CD4-positive, CD25-positive, alpha-beta regulatory T cell (primary cell): Measurements from ENCODE around the gene PGF. TPM values are rescaled to one million over a fixed set of nuclear protein-coding genes. Genes with fewer than 3 reads are reported as not detected.

Experiments used
- ATAC-seq, 2 donors: fragments of 150-1000 bp; cut with Tn5 transposase; one replicate each; pipeline ENCODE4 v1.10.0; 2021; ENCODE audit warnings: low read depth in 2 of 2, moderate number of reproducible peaks in 2 of 2, moderate library complexity in 1 of 2
- DNase-seq, 3 donors: peaks; one replicate each; pipeline versions ENCODE4 v3.0.0 to v3.0.0-alpha.2; 2012 to 2022; ENCODE audit warnings: mixed read lengths in 1 of 3
- H3K27ac ChIP-seq: one replicate; pipeline ENCODE4 v1.7.0; 2013; ENCODE audit warnings: mild to moderate bottlenecking, low read length; ENCODE audit not compliant: insufficient read depth, poor library complexity, severe bottlenecking
- H3K27me3 ChIP-seq: one replicate; pipeline ENCODE4 v1.7.0; 2013; ENCODE audit warnings: low read length; ENCODE audit not compliant: control insufficient read depth, insufficient read depth
- H3K36me3 ChIP-seq: one replicate; pipeline ENCODE4 v1.7.0; 2013; ENCODE audit warnings: mild to moderate bottlenecking, low read length, moderate library complexity; ENCODE audit not compliant: control insufficient read depth, insufficient read depth
- H3K4me1 ChIP-seq: 2 replicates; pipeline ENCODE4 v1.7.0; 2013; ENCODE audit warnings: mild to moderate bottlenecking, low read length; ENCODE audit not compliant: insufficient read depth, control insufficient read depth, poor library complexity, severe bottlenecking
- H3K4me3 ChIP-seq: one replicate; pipeline ENCODE4 v1.7.0; 2013; ENCODE audit warnings: low read depth, mild to moderate bottlenecking, low read length, moderate library complexity
- H3K9me3 ChIP-seq, 2 experiments: 1 replicate in 1 of 2; 2 replicates in 1 of 2; pipeline ENCODE4 v1.7.0; 2013; ENCODE audit warnings: low read length in 2 of 2, mild to moderate bottlenecking in 1 of 2, moderate library complexity in 1 of 2; ENCODE audit not compliant: control insufficient read depth in 2 of 2
- H3K27ac Mint-ChIP-seq, 3 donors: one replicate each; pipeline ENCODE4 v1.8.0; 2020 to 2022; ENCODE audit warnings: mild to moderate bottlenecking in 3 of 3, mixed read lengths in 3 of 3, moderate library complexity in 2 of 3
- H3K27me3 Mint-ChIP-seq: one replicate; pipeline ENCODE4 v1.8.0; 2022; ENCODE audit warnings: mild to moderate bottlenecking, mixed read lengths
- H3K36me3 Mint-ChIP-seq: one replicate; pipeline ENCODE4 v1.8.0; 2020; ENCODE audit warnings: mixed read lengths
- H3K4me1 Mint-ChIP-seq, 4 donors: one replicate each; pipeline ENCODE4 v1.8.0; 2020 to 2022; ENCODE audit warnings: mixed read lengths in 4 of 4, mild to moderate bottlenecking in 1 of 4
- H3K4me3 Mint-ChIP-seq, 4 donors: one replicate each; pipeline ENCODE4 v1.8.0; 2020 to 2022; ENCODE audit warnings: mild to moderate bottlenecking in 4 of 4, mixed read lengths in 4 of 4, moderate library complexity in 3 of 4
- H3K9me3 Mint-ChIP-seq, 7 donors: one replicate each; pipeline ENCODE4 v1.8.0; 2020 to 2022; ENCODE audit warnings: mixed read lengths in 7 of 7, mild to moderate bottlenecking in 3 of 7, moderate library complexity in 2 of 7
- polyA plus RNA-seq, 4 donors: library from polyadenylated mRNA; unstranded; fragments of 300-500 nt; fragmentation: Illumina TruSeq; gene quantifications; one replicate each; pipeline ENCODE4 v1.2.3, GENCODE V29; 2021
- total RNA-seq: library from RNA; stranded (reverse); gene quantifications from one replicate; pipeline ENCODE4 v1.2.3, GENCODE V29; 2022

The PGF gene
- total and polyA plus RNA-seq, 5 donors from 2014 or later: 0.44 TPM; not detected in 4

DNA sequence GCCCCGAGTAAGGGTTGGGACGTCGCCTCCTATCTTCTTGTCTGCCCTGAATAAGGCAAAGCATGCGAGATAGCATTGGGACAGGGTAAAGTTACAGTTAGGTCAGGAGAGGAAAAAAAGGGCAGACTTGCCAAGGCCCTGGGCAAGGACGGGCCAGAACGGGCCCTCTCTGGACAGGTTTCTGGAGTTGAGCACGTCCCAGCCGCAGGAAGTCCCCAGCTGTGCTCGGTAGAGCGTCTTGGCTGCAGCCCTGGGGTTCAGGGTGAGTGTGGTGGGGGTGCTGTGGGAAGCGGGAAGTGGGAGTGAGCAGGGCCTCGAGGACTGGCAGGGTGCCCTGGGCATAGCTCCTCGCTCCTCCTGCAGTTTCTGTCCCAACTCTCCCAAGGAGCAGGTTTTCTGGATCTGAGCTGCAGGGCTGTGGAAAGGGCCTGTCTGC, 37.7 kb downstream of the PGF start:
- Mint-ChIP-seq H3K9me3 (peaks cover 0 to 2% (median 0%) of the 10 kb centered on the region in 7 donors), H3K36me3 (no peaks in the 10 kb centered on the region), H3K4me3 (no peak overlapping the region), H3K27me3 (peaks cover 4% of the 10 kb centered on the region), H3K27ac (no peak overlapping the region), H3K4me1 (peaks cover 0 to 6% (median 1%) of the 10 kb centered on the region in 4 donors)
- DNase-seq (no peak), ATAC-seq (no peak)
- Histone ChIP-seq H3K27me3 (no peaks in the 10 kb centered on the region), H3K4me1 (no peaks in the 10 kb centered on the region), H3K4me3 (no peak overlapping the region), H3K27ac (no peak overlapping the region), H3K36me3 (no peaks in the 10 kb centered on the region), H3K9me3 (no peaks in the 10 kb centered on the region)

DNA sequence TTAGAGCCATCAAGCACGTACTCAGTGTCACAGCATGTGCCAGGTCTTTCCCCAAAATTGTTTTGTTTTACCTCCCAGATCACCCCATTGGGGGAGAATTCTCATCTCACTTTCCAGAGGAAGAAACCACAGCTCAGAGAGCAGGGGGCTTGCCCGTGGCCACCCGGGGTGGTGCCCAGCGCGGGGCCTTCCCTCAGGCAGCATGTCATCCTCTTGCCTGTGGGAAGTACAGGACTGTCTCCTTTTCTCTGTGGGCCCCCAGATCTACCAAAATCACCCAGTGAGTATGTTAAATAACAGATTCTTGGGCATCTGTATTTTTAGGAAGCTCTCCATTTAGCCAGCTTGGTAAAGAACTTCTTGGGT, 38.2 kb downstream of the PGF start:
- Histone ChIP-seq H3K36me3 (no peaks in the 10 kb centered on the region), H3K27me3 (no peaks in the 10 kb centered on the region), H3K27ac (no peak overlapping the region), H3K4me3 (no peak overlapping the region), H3K4me1 (no peaks in the 10 kb centered on the region), H3K9me3 (no peaks in the 10 kb centered on the region)
- Mint-ChIP-seq H3K9me3 (peaks cover 0 to 2% (median 0%) of the 10 kb centered on the region in 7 donors), H3K4me1 (peaks cover 0 to 2% (median under 1%) of the 10 kb centered on the region in 4 donors), H3K36me3 (no peaks in the 10 kb centered on the region), H3K4me3 (no peak overlapping the region), H3K27me3 (peaks cover under 1% of the 10 kb centered on the region), H3K27ac (no peak overlapping the region)
- no peak for ATAC-seq
- no peak for DNase-seq

- no peaks in the 10 kb centered on the region for H3K27me3 Mint-ChIP-seq
- H3K27ac Mint-ChIP-seq: no peak overlapping the region
Measured at GRCh38 chr14:74915826-74916225, 39.6 kb downstream of the PGF start.

GRCh38 chr14:74915426-74915825, 40.0 kb downstream of the PGF start:
- no peak for ATAC-seq
- no peaks in the 10 kb centered on the region for H3K36me3 ChIP-seq
- no peaks in the 10 kb centered on the region for H3K27me3 ChIP-seq
- no peak overlapping the region for H3K27ac ChIP-seq
- Mint-ChIP-seq H3K36me3 (no peaks in the 10 kb centered on the region), H3K9me3 (peaks cover 0 to 2% (median 0%) of the 10 kb centered on the region in 7 donors), H3K4me1 (peaks cover 0 to under 1% (median 0%) of the 10 kb centered on the region in 4 donors), H3K27ac (no peak overlapping the region), H3K27me3 (no peaks in the 10 kb centered on the region), H3K4me3 (no peak overlapping the region)
- DNase-seq: no peak
- no peak overlapping the region for H3K4me3 ChIP-seq
- no peaks in the 10 kb centered on the region for H3K9me3 ChIP-seq
- no peaks in the 10 kb centered on the region for H3K4me1 ChIP-seq

More at GRCh38 chr14:74915826-74916225, 39.6 kb downstream of the PGF start:
- no peaks in the 10 kb centered on the region for H3K9me3 ChIP-seq
- H3K4me3 ChIP-seq: no peak overlapping the region
- no peak overlapping the region for H3K27ac ChIP-seq
- no peaks in the 10 kb centered on the region for H3K4me1 Mint-ChIP-seq
- DNase-seq (no peak), ATAC-seq (no peak)
- H3K36me3 ChIP-seq: no peaks in the 10 kb centered on the region
- H3K9me3 Mint-ChIP-seq: peaks cover 0 to 2% (median 0%) of the 10 kb centered on the region in 7 donors
- H3K36me3 Mint-ChIP-seq: no peaks in the 10 kb centered on the region
- H3K27me3 ChIP-seq: no peaks in the 10 kb centered on the region
- no peak overlapping the region for H3K4me3 Mint-ChIP-seq
- H3K4me1 ChIP-seq: no peaks in the 10 kb centered on the region

DNA sequence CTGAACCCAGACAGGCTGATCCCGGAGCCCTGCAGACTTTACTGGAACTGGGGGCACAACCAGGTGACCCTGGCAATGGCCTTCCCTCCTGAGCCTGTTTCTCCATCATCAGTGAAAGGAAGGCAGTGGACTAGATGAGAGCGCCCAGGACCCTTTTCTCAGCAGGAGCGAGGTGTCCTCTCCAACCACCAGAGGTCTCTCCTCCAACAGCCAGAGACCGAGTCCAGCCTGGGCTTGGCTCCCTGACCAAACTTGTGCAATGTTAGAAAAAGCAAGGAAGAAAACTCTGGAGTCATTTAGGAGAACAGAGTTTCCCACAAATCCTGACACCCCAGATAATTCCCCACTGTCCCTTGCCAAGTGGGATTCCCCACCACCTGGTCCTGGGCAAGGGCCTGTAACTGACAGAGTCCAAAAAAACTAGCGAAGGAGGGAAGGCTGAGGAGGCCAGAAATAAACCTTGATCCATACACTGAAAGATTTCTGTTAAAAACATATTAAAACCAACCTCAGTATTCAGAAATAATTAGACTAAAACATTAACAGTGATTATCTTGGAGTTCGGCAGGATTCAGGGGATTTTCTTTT, 41.3 kb downstream of the PGF start:
- Mint-ChIP-seq H3K27me3 (no peaks in the 10 kb centered on the region), H3K9me3 (no peaks in the 10 kb centered on the region), H3K4me3 (no peak overlapping the region), H3K4me1 (peaks cover 0 to 2% (median 0%) of the 10 kb centered on the region in 4 donors), H3K27ac (no peak overlapping the region), H3K36me3 (no peaks in the 10 kb centered on the region)
- Histone ChIP-seq H3K27me3 (no peaks in the 10 kb centered on the region), H3K9me3 (no peaks in the 10 kb centered on the region), H3K4me3 (no peak overlapping the region), H3K36me3 (no peaks in the 10 kb centered on the region), H3K4me1 (no peaks in the 10 kb centered on the region), H3K27ac (no peak overlapping the region)
- ATAC-seq (no peak), DNase-seq (peak in 1 of 3 donors; percentile 41)

GRCh38 chr14:74913393-74913910, 41.9 kb downstream of the PGF start:
- Histone ChIP-seq H3K27ac (no peak overlapping the region), H3K36me3 (no peaks in the 10 kb centered on the region), H3K9me3 (no peaks in the 10 kb centered on the region), H3K4me3 (no peak overlapping the region), H3K4me1 (no peaks in the 10 kb centered on the region), H3K27me3 (no peaks in the 10 kb centered on the region)
- peaks cover 0 to 2% (median 0%) of the 10 kb centered on the region in 4 donors for H3K4me1 Mint-ChIP-seq
- H3K36me3 Mint-ChIP-seq: no peaks in the 10 kb centered on the region
- no peak overlapping the region for H3K27ac Mint-ChIP-seq
- ATAC-seq (no peak), DNase-seq (no peak)
- no peaks in the 10 kb centered on the region for H3K27me3 Mint-ChIP-seq
- H3K4me3 Mint-ChIP-seq: no peak overlapping the region
- no peaks in the 10 kb centered on the region for H3K9me3 Mint-ChIP-seq

DNA sequence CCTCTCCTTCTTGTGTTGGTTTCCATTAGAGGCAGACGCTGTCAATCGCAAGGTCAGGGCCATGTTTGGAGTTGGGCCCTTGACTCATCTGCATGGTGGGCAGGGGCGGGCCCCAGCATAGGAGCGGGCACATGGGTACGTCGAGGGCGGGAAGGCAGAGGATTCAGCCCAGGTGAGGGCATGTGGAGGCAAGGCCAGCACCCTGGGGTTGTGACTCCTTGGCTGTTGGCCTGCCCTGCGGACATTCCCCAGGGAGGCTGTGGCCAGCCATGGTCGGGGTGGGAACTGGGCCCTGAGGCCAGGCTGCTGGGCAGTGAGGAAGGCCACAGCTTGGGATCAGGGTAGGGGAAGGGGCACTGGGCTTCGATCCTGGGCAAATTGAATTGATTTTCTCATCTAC, 42.6 kb downstream of the PGF start:
- Mint-ChIP-seq H3K9me3 (no peaks in the 10 kb centered on the region), H3K27me3 (no peaks in the 10 kb centered on the region), H3K4me3 (no peak overlapping the region), H3K36me3 (no peaks in the 10 kb centered on the region), H3K4me1 (peaks cover 0 to 2% (median 0%) of the 10 kb centered on the region in 4 donors), H3K27ac (no peak overlapping the region)
- Histone ChIP-seq H3K27me3 (no peaks in the 10 kb centered on the region), H3K36me3 (no peaks in the 10 kb centered on the region), H3K4me3 (no peak overlapping the region), H3K9me3 (no peaks in the 10 kb centered on the region), H3K27ac (no peak overlapping the region), H3K4me1 (no peaks in the 10 kb centered on the region)
- no peak for ATAC-seq
- DNase-seq: no peak

DNA sequence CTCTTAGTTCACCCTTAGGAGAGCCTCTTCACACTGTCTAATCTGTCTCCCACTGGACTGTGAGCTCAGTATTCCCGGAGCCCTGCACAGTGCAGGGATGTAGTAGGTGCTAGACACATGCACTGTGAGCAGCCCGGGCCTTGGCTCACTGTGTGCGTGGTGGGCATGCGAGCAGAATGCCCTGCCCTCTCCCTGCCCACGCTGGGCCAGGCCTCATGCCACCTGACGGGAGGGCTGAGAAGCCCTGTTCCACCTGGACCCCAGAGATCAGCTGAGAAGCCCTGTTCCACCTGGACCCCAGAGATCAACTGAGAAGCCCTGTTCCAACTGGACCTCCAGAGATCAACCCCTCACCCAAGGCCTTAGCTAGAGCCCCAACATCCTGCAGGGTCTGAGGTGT, 43.3 kb downstream of the PGF start:
- Mint-ChIP-seq H3K27me3 (no peaks in the 10 kb centered on the region), H3K27ac (no peak overlapping the region), H3K4me3 (no peak overlapping the region), H3K4me1 (peaks cover 0 to 5% (median 0%) of the 10 kb centered on the region in 4 donors), H3K36me3 (no peaks in the 10 kb centered on the region), H3K9me3 (no peaks in the 10 kb centered on the region)
- H3K27me3 ChIP-seq: no peaks in the 10 kb centered on the region
- DNase-seq: no peak
- ATAC-seq: no peak
- H3K9me3 ChIP-seq: no peaks in the 10 kb centered on the region
- H3K4me1 ChIP-seq: no peaks in the 10 kb centered on the region
- no peaks in the 10 kb centered on the region for H3K36me3 ChIP-seq
- H3K4me3 ChIP-seq: no peak overlapping the region
- H3K27ac ChIP-seq: no peak overlapping the region
